GM12878 (cell line): ENCODE data around the gene PSMD1. TPM values are rescaled to one million over a fixed set of nuclear protein-coding genes. Genes with fewer than 3 reads are reported as not detected.

Experiments used
- ATAC-seq: fragments of 200-7000 bp; cut with Tn5 transposase; 3 replicates; pipeline ENCODE4 v1.9.1; 2020; ENCODE audit warnings: mild to moderate bottlenecking, moderate library complexity
- BruUV-seq: library from RNA; stranded (reverse); fragments of 400-500 nt; replicated peaks from 2 replicates; lab custom pipeline; 2021; lab: Mats Ljungman, UMichigan
- CTCF ChIA-PET: fragments of 300-600 bp; sonication (Branson Sonifier 250); formaldehyde crosslinking; extraction: SDS; loops from one replicate; lab custom pipeline; 2021; ENCODE audit warnings: inconsistent platforms; lab: Yijun Ruan, JAX
- POLR2A ChIA-PET: fragments of 350-600 bp; formaldehyde crosslinking; extraction: SDS; loops from one replicate; lab custom pipeline; 2021; ENCODE audit warnings: inconsistent platforms; lab: Charles Lee
- RAD21 ChIA-PET: fragments of 300-600 bp; sonication (Branson Sonifier 250); formaldehyde crosslinking; loops from one replicate; lab custom pipeline; 2023; ENCODE audit warnings: antibody characterized with exemption; ENCODE audit not compliant: unreplicated experiment; lab: Charles Lee
- SMC1A ChIA-PET: fragments of 300-600 bp; sonication (Branson Sonifier 250); formaldehyde crosslinking; loops from one replicate; lab custom pipeline; 2023; ENCODE audit not compliant: unreplicated experiment, uncharacterized antibody; lab: Charles Lee
- DNase-seq: peaks from one replicate; pipeline ENCODE4 v3.0.0-alpha.2; 2011; ENCODE audit warnings: low read depth, low spot score
- FAIRE-seq: peaks from 3 replicates; lab custom pipeline; 2011; peaks lifted over from hg19 to GRCh38; lab: Jason Lieb, UNC
- H2AFZ ChIP-seq: 2 replicates; pipeline ENCODE4 v1.6.0; 2011; ENCODE audit warnings: low read depth, low read length, control low read depth; ENCODE audit not compliant: control insufficient read depth
- H3K27ac ChIP-seq: 2 replicates; pipeline ENCODE4 v1.5.1; 2011; ENCODE audit warnings: control low read depth; ENCODE audit not compliant: control insufficient read depth, insufficient read depth
- H3K27me3 ChIP-seq, 2 experiments: replicated peaks in 1 of 2; 2 replicates each; pipeline versions ENCODE4 v1.6.0 to v1.6.1; 2011; ENCODE audit warnings: low read length in 1 of 2; ENCODE audit not compliant: control insufficient read depth in 2 of 2, insufficient read depth in 2 of 2
- H3K36me3 ChIP-seq, 2 experiments: 2 replicates each; pipeline ENCODE4 v1.5.1; 2011; ENCODE audit warnings: low read length in 1 of 2; ENCODE audit not compliant: control insufficient read depth in 2 of 2, insufficient read depth in 2 of 2
- H3K4me1 ChIP-seq: 2 replicates; pipeline ENCODE4 v1.6.1; 2011; ENCODE audit warnings: mild to moderate bottlenecking, low read length, moderate library complexity, mixed read lengths; ENCODE audit not compliant: control insufficient read depth, insufficient read depth
- H3K4me2 ChIP-seq: 2 replicates; pipeline ENCODE4 v1.6.0; 2011; ENCODE audit warnings: control low read depth; ENCODE audit not compliant: control insufficient read depth, insufficient read depth
- H3K4me3 ChIP-seq: fragments of 200-600 bp; sonication (generic); 2 replicates; pipeline ENCODE4 v1.5.1; 2016
- H3K79me2 ChIP-seq: 2 replicates; pipeline ENCODE4 v1.6.0; 2011; ENCODE audit warnings: low read length; ENCODE audit not compliant: control insufficient read depth, insufficient read depth
- H3K9ac ChIP-seq: 2 replicates; pipeline ENCODE4 v1.8.0; 2011; ENCODE audit warnings: low read length, control low read depth, mixed read lengths; ENCODE audit not compliant: control insufficient read depth, insufficient read depth
- H3K9me3 ChIP-seq: replicated peaks from 3 replicates; pipeline ENCODE4 v1.5.1; 2011; ENCODE audit warnings: mild to moderate bottlenecking, low read length; ENCODE audit not compliant: control insufficient read depth, insufficient read depth
- H4K20me1 ChIP-seq: 2 replicates; pipeline ENCODE4 v1.6.0; 2011; ENCODE audit not compliant: control insufficient read depth, insufficient read depth
- ATF3 ChIP-seq: IDR thresholded peaks from 2 replicates; pipeline ENCODE4 v1.6.1; 2011; ENCODE audit warnings: low read depth, mild to moderate bottlenecking, low read length, moderate library complexity, borderline replicate concordance; ENCODE audit errors: extremely low read depth
- E2F8 ChIP-seq: fragments of 450-650 bp; IDR thresholded peaks from 2 replicates; pipeline ENCODE4 v1.6.1; 2018; ENCODE audit warnings: mild to moderate bottlenecking, low read depth, moderate library complexity; ENCODE audit not compliant: partially characterized antibody
- ESRRA ChIP-seq: IDR thresholded peaks from 2 replicates; pipeline ENCODE4 v1.6.1; 2012; ENCODE audit warnings: mild to moderate bottlenecking, low read length, improper control_type of control experiment
- ETV6 ChIP-seq, 2 experiments: fragments of 450-650 bp in 1 of 2; IDR thresholded peaks in 1 of 2; conservative IDR thresholded peaks in 1 of 2; 2 replicates each; pipeline ENCODE4 v1.6.1; 2014; ENCODE audit warnings: antibody characterized with exemption in 1 of 2, borderline replicate concordance in 1 of 2, low read depth in 1 of 2, mild to moderate bottlenecking in 1 of 2, moderate library complexity in 1 of 2
- HDAC2 ChIP-seq: fragments of 200-600 bp; sonication (generic); IDR thresholded peaks from 2 replicates; pipeline ENCODE4 v1.6.1; 2017
- NBN ChIP-seq: fragments of 450-650 bp; IDR thresholded peaks from 2 replicates; pipeline ENCODE4 v1.6.1; 2016
- NRF1 ChIP-seq: conservative IDR thresholded peaks from 2 replicates; pipeline ENCODE4 v1.6.1; 2011; ENCODE audit warnings: mild to moderate bottlenecking, low read depth, low read length, improper control_type of control experiment
- REST ChIP-seq: IDR thresholded peaks from 2 replicates; pipeline ENCODE4 v1.6.1; 2012; ENCODE audit warnings: mild to moderate bottlenecking, low read depth, low read length
- SKIL ChIP-seq: fragments of 450-650 bp; IDR thresholded peaks from 2 replicates; pipeline ENCODE4 v1.6.1; 2017; ENCODE audit warnings: mild to moderate bottlenecking, low read depth, inconsistent platforms; ENCODE audit not compliant: poor library complexity, severe bottlenecking
- WGBS: methylation state at CpG from one replicate; pipeline ENCODE4 v1.1.6; 2016; ENCODE audit warnings: low lambda C conversion rate; ENCODE audit not compliant: insufficient replicate concordance, insufficient coverage; ENCODE audit errors: missing lambda C conversion rate; 5-methylcytosine and 5-hydroxymethylcytosine counted together
- in situ Hi-C: fragments of 300-500 bp; cut with MboI; formaldehyde crosslinking; loops from 9 replicates; pipeline ENCODE4 v1.14.3; 2018; ENCODE audit warnings: mixed read lengths
- intact Hi-C: fragments of 100-400 bp; cut with micrococcal nuclease; formaldehyde crosslinking; loops from one replicate; pipeline ENCODE4 v1.14.2; 2022; ENCODE audit not compliant: unreplicated experiment
- polyA plus RNA-seq, 11 experiments: library from polyadenylated mRNA; depleted of rRNA in 4 of 11; unstranded in 6 of 11; stranded (reverse) in 5 of 11; fragments of >200 nt; fragmentation: Nextera tagmentation in 4 of 11; fragmentation: Illumina TruSeq in 1 of 11; extraction: Ambion mirVana in 4 of 11; extraction: Trizol in 1 of 11; gene quantifications; 1 replicate in 1 of 11; 2 replicates in 10 of 11; pipeline versions ENCODE4 v1.2.1 to v1.2.3, GENCODE V29; 2011 to 2016; ENCODE audit warnings: inconsistent platforms in 2 of 11, missing spikeins in 2 of 11, low read depth in 1 of 11
- total RNA-seq, 4 experiments: library from RNA; depleted of rRNA in 3 of 4; stranded (reverse); fragments of >200 nt in 3 of 4; fragmentation: Illumina TruSeq in 1 of 4; extraction: Trizol in 1 of 4; gene quantifications; 2 replicates each; pipeline versions ENCODE4 v1.2.1 to v1.2.3, GENCODE V29; 2013 to 2021

Gene PSMD1
- total and polyA plus RNA-seq, 10 of the 15 experiments (the other 5 are each of a cell fraction or from before 2014, with no cell fraction given): 87.4 to 220 (median 139) TPM

- CTCF ChIA-PET: interaction anchor here (0.8 to 4.9 kb wide), 5 partner anchors 9 to 88 kb away, joined by 3 to 66 read pairs (median 3); partner anchors contain the start of gene HTR2B
- Histone ChIP-seq H4K20me1 (no peaks in the 10 kb centered on the region), H2AFZ (no peak overlapping the region), H3K27ac (no peak overlapping the region), H3K4me2 (no peak overlapping the region), H3K4me3 (no peak overlapping the region), H3K4me1 (peaks cover 3% of the 10 kb centered on the region), H3K36me3 (no peaks in the 10 kb centered on the region), H3K79me2 (no peaks in the 10 kb centered on the region), H3K9ac (no peak overlapping the region), H3K9me3 (no peaks in the 10 kb centered on the region), H3K27me3 (no peaks in the 10 kb centered on the region)
- BruUV-seq: no TSS peak
- in situ Hi-C loops: no loop called here
- POLR2A ChIA-PET: no interaction called here
- intact Hi-C loops: loop anchor here (10.0 kb wide), 1 partner anchor 88 kb away; no protein-coding TSS in a partner anchor
- SMC1A ChIA-PET: interaction anchor here (0.8 to 1.6 kb wide), 6 partner anchors 11 to 91 kb away, joined by 3 to 8 read pairs (median 4); no protein-coding TSS in a partner anchor
- FAIRE-seq (no peak), DNase-seq (no peak), ATAC-seq (no peak)
- RAD21 ChIA-PET: interaction anchor here (2.9 kb wide), 1 partner anchor 89 kb away, joined by 29 read pairs; no protein-coding TSS in a partner anchor
- WGBS: 93% methylated on average over 3 of the region's 3 CpGs
- TF ChIP-seq ESRRA (no peak), E2F8 (no peak), NBN (no peak), ETV6 (conservative IDR thresholded peaks at IDR 0.05 in 1 of 2, IDR thresholded peaks at IDR 0.05 in 1 of 2; ENCODE audit: borderline replicate concordance in 1 of 2, low read depth in 1 of 2) (no peak), HDAC2 (no peak), ATF3 (no peak), NRF1 (no peak), REST (no peak), SKIL (no peak)
Measured at GRCh38 chr2:231193216-231193615, 136.5 kb downstream of the PSMD1 start.
